Parathyroid adenoma (tissue), 2 donors: Measurements from ENCODE around the gene RPS6KA2.

Source experiments
- H2AFZ ChIP-seq: fragments of 300-600 bp; sonication (generic); one replicate; pipeline ENCODE4 v1.7.0; 2017; ENCODE audit warnings: antibody characterized with exemption, mild to moderate bottlenecking
- H3K27ac ChIP-seq: fragments of 300-600 bp; sonication (generic); one replicate; pipeline ENCODE4 v1.7.0; 2017
- H3K27me3 ChIP-seq: fragments of 300-600 bp; sonication (generic); one replicate; pipeline ENCODE4 v1.7.0; 2017; ENCODE audit warnings: low read length; ENCODE audit not compliant: control insufficient read depth, insufficient read depth
- H3K36me3 ChIP-seq: fragments of 300-600 bp; sonication (generic); one replicate; pipeline ENCODE4 v1.7.0; 2017; ENCODE audit warnings: low read length; ENCODE audit not compliant: control insufficient read depth, insufficient read depth
- H3K4me1 ChIP-seq: fragments of 300-600 bp; sonication (generic); one replicate; pipeline ENCODE4 v1.7.0; 2017; ENCODE audit warnings: control low read depth
- H3K4me2 ChIP-seq: fragments of 300-600 bp; sonication (generic); one replicate; pipeline ENCODE4 v1.7.0; 2017; ENCODE audit warnings: low read length
- H3K4me3 ChIP-seq: fragments of 300-600 bp; sonication (generic); one replicate; pipeline ENCODE4 v1.7.0; 2017; ENCODE audit warnings: low read depth, low read length
- H3K79me2 ChIP-seq: fragments of 300-600 bp; sonication (generic); one replicate; pipeline ENCODE4 v1.7.0; 2017; ENCODE audit warnings: control low read depth
- H3K9ac ChIP-seq: fragments of 300-600 bp; sonication (generic); one replicate; pipeline ENCODE4 v1.7.0; 2017; ENCODE audit warnings: mild to moderate bottlenecking
- H3K9me3 ChIP-seq: fragments of 300-600 bp; sonication (generic); one replicate; pipeline ENCODE4 v1.7.0; 2017; ENCODE audit warnings: low read length; ENCODE audit not compliant: control insufficient read depth
- CTCF ChIP-seq: fragments of 300-600 bp; sonication (generic); IDR thresholded peaks from one replicate; pipeline ENCODE4 v1.7.0; 2017; ENCODE audit warnings: antibody characterized with exemption, mild to moderate bottlenecking
- donor health status: primary hyperparathyroidism.

Gene RPS6KA2

DNA sequence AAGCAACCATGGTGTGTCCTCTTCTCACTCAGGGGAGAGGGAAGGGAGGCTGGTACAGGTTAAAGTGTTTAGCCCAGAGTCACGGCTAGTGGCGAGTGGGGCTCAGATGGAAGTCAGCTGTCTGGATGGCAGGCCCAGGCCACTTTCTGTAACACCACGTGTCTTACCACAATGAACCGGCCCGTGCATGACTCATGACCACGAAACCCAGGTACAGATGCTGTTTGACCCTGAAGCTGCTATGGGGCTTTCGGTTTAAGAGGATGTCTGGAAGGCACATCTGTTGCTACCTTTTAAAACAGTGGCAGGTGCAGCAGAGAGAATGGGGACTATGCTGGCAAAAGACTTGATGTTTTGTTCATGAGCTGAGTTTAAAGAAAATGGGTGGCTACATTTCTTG is 207.8 kb downstream of the RPS6KA2 start:
- Histone ChIP-seq H2AFZ (no peak overlapping the region), H3K79me2 (peaks cover 4% of the 10 kb centered on the region), H3K27me3 (no peaks in the 10 kb centered on the region), H3K9me3 (no peaks in the 10 kb centered on the region), H3K27ac (no peak overlapping the region), H3K4me3 (no peak overlapping the region), H3K36me3 (no peaks in the 10 kb centered on the region), H3K9ac (no peak overlapping the region), H3K4me2 (no peak overlapping the region), H3K4me1 (no peaks in the 10 kb centered on the region)
- TF ChIP-seq CTCF: no peak

- Histone ChIP-seq H3K27me3 (no peaks in the 10 kb centered on the region), H3K79me2 (peaks cover 3% of the 10 kb centered on the region), H3K4me1 (no peaks in the 10 kb centered on the region), H2AFZ (no peak overlapping the region), H3K27ac (no peak overlapping the region), H3K9ac (no peak overlapping the region), H3K4me2 (no peak overlapping the region), H3K4me3 (no peak overlapping the region), H3K9me3 (no peaks in the 10 kb centered on the region), H3K36me3 (no peaks in the 10 kb centered on the region)
- TF ChIP-seq CTCF: no peak
Measured at GRCh38 chr6:166418691-166419143, 208.3 kb downstream of the RPS6KA2 start.

DNA sequence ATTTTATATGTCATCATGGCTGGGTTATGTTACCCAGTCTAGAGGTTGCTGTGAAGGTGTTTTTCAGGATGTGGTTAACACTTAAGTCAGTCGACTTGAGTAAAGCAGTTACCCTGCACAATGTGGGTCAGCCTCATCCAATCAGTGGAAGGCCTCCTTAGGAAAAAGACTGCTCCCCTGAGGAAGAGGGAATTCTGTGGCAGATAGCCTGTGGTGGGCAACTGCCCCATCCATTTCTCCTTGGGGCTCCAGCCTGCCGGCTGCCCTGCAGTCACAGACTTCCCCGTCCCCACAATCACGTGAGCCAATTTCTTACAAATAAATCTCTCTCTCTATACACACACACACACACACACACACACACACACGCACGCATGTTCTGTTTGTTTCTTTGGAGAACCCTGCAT is 209.8 kb downstream of the RPS6KA2 start:
- TF ChIP-seq CTCF: no peak
- no peaks in the 10 kb centered on the region for H3K4me1 ChIP-seq
- H3K36me3 ChIP-seq: no peaks in the 10 kb centered on the region
- H3K27ac ChIP-seq: no peak overlapping the region
- no peaks in the 10 kb centered on the region for H3K79me2 ChIP-seq
- H3K4me2 ChIP-seq: no peak overlapping the region
- no peaks in the 10 kb centered on the region for H3K9me3 ChIP-seq
- H3K27me3 ChIP-seq: no peaks in the 10 kb centered on the region
- H3K4me3 ChIP-seq: no peak overlapping the region
- H3K9ac ChIP-seq: no peak overlapping the region
- no peak overlapping the region for H2AFZ ChIP-seq

- no peaks in the 10 kb centered on the region for H3K27me3 ChIP-seq
- no peak overlapping the region for H2AFZ ChIP-seq
- H3K36me3 ChIP-seq: no peaks in the 10 kb centered on the region
- no peaks in the 10 kb centered on the region for H3K9me3 ChIP-seq
- H3K9ac ChIP-seq: no peak overlapping the region
- H3K4me1 ChIP-seq: no peaks in the 10 kb centered on the region
- no peak overlapping the region for H3K4me2 ChIP-seq
- H3K4me3 ChIP-seq: no peak overlapping the region
- no peaks in the 10 kb centered on the region for H3K79me2 ChIP-seq
- no peak overlapping the region for H3K27ac ChIP-seq
- TF ChIP-seq CTCF: no peak
Measured at GRCh38 chr6:166415833-166416347, 211.2 kb downstream of the RPS6KA2 start.

GRCh38 chr6:166415306-166415705 is 211.7 kb downstream of the RPS6KA2 start:
- Histone ChIP-seq H3K9ac (no peak overlapping the region), H3K4me1 (no peaks in the 10 kb centered on the region), H3K79me2 (no peaks in the 10 kb centered on the region), H3K4me2 (no peak overlapping the region), H3K4me3 (no peak overlapping the region), H3K27ac (no peak overlapping the region), H2AFZ (no peak overlapping the region), H3K9me3 (no peaks in the 10 kb centered on the region), H3K36me3 (no peaks in the 10 kb centered on the region), H3K27me3 (no peaks in the 10 kb centered on the region)
- no peak for TF ChIP-seq CTCF
